ENCODE measurements around the gene SAMSN1.

GRCh38 chr21:14547834-14548513 is 1.9 kb upstream of the SAMSN1 start:
- TF ChIP-seq CTCF (IDR thresholded peaks at IDR 0.05) (no peak), RFX5 (IDR thresholded peaks at IDR 0.05; ENCODE audit: low read length) (no peak), EP300 (IDR thresholded peaks at IDR 0.05; ENCODE audit: borderline replicate concordance in 1 of 2, low read depth in 1 of 2, low read length in 1 of 2) (no peak), IRF3 (IDR thresholded peaks at IDR 0.05; ENCODE audit: low read depth, low read length) (no peak), NFIC (IDR thresholded peaks at IDR 0.05; ENCODE audit: borderline replicate concordance) (no peak), CHD2 (IDR thresholded peaks at IDR 0.05; ENCODE audit: low read length, partially characterized antibody) (no peak), RCOR1 (IDR thresholded peaks at IDR 0.05; ENCODE audit: low read length) (no peak), USF2 (IDR thresholded peaks at IDR 0.05; ENCODE audit: borderline replicate concordance, low read depth, low read length) (no peak)

Measured in SK-N-SH (cell line).